Neuronal stem cell (in vitro differentiated cells): ENCODE results near the gene C3.
"Not testable (repeated sequence)": the region's sequence is repeated elsewhere in the genome, so short reads cannot be mapped to it uniquely, and the experiment has no call there.

ENCODE experiments used
- DNase-seq: peaks from one replicate; pipeline ENCODE4 v3.0.0-alpha.2; 2013; ENCODE audit warnings: low spot score
- H2AFZ ChIP-seq: one replicate; pipeline ENCODE4 v1.6.1; 2013; ENCODE audit warnings: mild to moderate bottlenecking, low read length, inconsistent platforms
- H2AK5ac ChIP-seq: 2 replicates; pipeline ENCODE4 v1.6.1; 2013; ENCODE audit warnings: low read depth, mild to moderate bottlenecking, inconsistent platforms, low read length, moderate library complexity, mixed read lengths
- H2BK120ac ChIP-seq: 2 replicates; pipeline ENCODE4 v1.6.1; 2013; ENCODE audit warnings: low read depth, mild to moderate bottlenecking, inconsistent platforms, low read length, moderate library complexity, mixed read lengths
- H2BK12ac ChIP-seq: one replicate; pipeline ENCODE4 v1.6.1; 2013; ENCODE audit warnings: low read length, inconsistent platforms
- H2BK15ac ChIP-seq: 2 replicates; pipeline ENCODE4 v1.6.1; 2013; ENCODE audit warnings: mild to moderate bottlenecking, low read length, inconsistent platforms, mixed read lengths
- H2BK5ac ChIP-seq: one replicate; pipeline ENCODE4 v1.6.1; 2013; ENCODE audit warnings: inconsistent platforms, mild to moderate bottlenecking, low read length, moderate library complexity
- H3K14ac ChIP-seq: one replicate; pipeline ENCODE4 v1.6.1; 2013; ENCODE audit warnings: low read length, inconsistent platforms
- H3K18ac ChIP-seq: 2 replicates; pipeline ENCODE4 v1.6.1; 2013; ENCODE audit warnings: low read length, inconsistent platforms
- H3K23ac ChIP-seq: 2 replicates; pipeline ENCODE4 v1.6.1; 2013; ENCODE audit warnings: low read depth, mild to moderate bottlenecking, mixed read lengths, low read length, inconsistent platforms; ENCODE audit not compliant: poor library complexity
- H3K27ac ChIP-seq: replicated peaks from 3 replicates; pipeline ENCODE4 v1.5.1; 2013; ENCODE audit warnings: low read length, inconsistent platforms
- H3K27me3 ChIP-seq, 3 experiments: 2 replicates each; pipeline ENCODE4 v1.6.1; 2013; ENCODE audit warnings: low read length in 3 of 3, mild to moderate bottlenecking in 2 of 3, inconsistent platforms in 1 of 3, low read depth in 1 of 3, mixed read lengths in 1 of 3, moderate library complexity in 1 of 3; ENCODE audit not compliant: control insufficient read depth in 3 of 3, insufficient read depth in 3 of 3
- H3K36me3 ChIP-seq, 2 donors: replicated peaks in 1 of 2; 2 replicates each; pipeline ENCODE4 v1.6.1; 2013; ENCODE audit warnings: low read length in 2 of 2; ENCODE audit not compliant: control insufficient read depth in 2 of 2, insufficient read depth in 2 of 2
- H3K4ac ChIP-seq: 2 replicates; pipeline ENCODE4 v1.6.1; 2013; ENCODE audit warnings: inconsistent platforms, mild to moderate bottlenecking, low read length, moderate library complexity
- H3K4me1 ChIP-seq, 2 donors: 1 replicate in 1 of 2; 2 replicates in 1 of 2; pipeline ENCODE4 v1.6.1; 2013; ENCODE audit warnings: low read length in 2 of 2, low read depth in 1 of 2; ENCODE audit not compliant: control insufficient read depth in 2 of 2, insufficient read depth in 1 of 2
- H3K4me2 ChIP-seq: one replicate; pipeline ENCODE4 v1.6.1; 2013; ENCODE audit warnings: mild to moderate bottlenecking, low read length, inconsistent platforms; ENCODE audit not compliant: insufficient read depth, poor library complexity, severe bottlenecking
- H3K4me3 ChIP-seq, 2 donors: 2 replicates each; pipeline ENCODE4 v1.5.1; 2013; ENCODE audit warnings: low read length in 2 of 2, mild to moderate bottlenecking in 2 of 2, inconsistent platforms in 1 of 2, moderate library complexity in 1 of 2
- H3K79me1 ChIP-seq: one replicate; pipeline ENCODE4 v1.6.1; 2013; ENCODE audit warnings: low read depth, mild to moderate bottlenecking, inconsistent platforms, low read length, moderate library complexity
- H3K9ac ChIP-seq: one replicate; pipeline ENCODE4 v1.6.1; 2013; ENCODE audit warnings: mild to moderate bottlenecking, low read depth, low read length, inconsistent platforms; ENCODE audit not compliant: poor library complexity
- H3K9me3 ChIP-seq, 2 donors: replicated peaks in 1 of 2; 2 replicates each; pipeline versions ENCODE3 to v1.6.1; 2013; ENCODE audit warnings: low read length in 2 of 2, mild to moderate bottlenecking in 2 of 2, inconsistent platforms in 1 of 2, low read depth in 1 of 2, mixed read lengths in 1 of 2, moderate library complexity in 1 of 2; ENCODE audit not compliant: control insufficient read depth in 2 of 2, insufficient read depth in 1 of 2
- H4K8ac ChIP-seq: one replicate; pipeline ENCODE4 v1.6.1; 2013; ENCODE audit warnings: low read depth, mild to moderate bottlenecking, inconsistent platforms, low read length, moderate library complexity
- H4K91ac ChIP-seq: one replicate; pipeline ENCODE4 v1.6.1; 2013; ENCODE audit warnings: low read length, low read depth, mild to moderate bottlenecking, inconsistent platforms; ENCODE audit not compliant: poor library complexity
- WGBS, 2 donors: extraction: QIAGEN DNeasy Blood & Tissue Kit; methylation state at CpG; one replicate each; pipeline ENCODE4 v1.1.7; 2013; ENCODE audit warnings: missing lambda C conversion rate in 2 of 2, mixed read lengths in 1 of 2; ENCODE audit not compliant: insufficient read length in 2 of 2, insufficient replicate concordance in 1 of 2; ENCODE audit errors: extremely low coverage in 2 of 2; 5-methylcytosine and 5-hydroxymethylcytosine counted together

C3 gene

GRCh38 chr19:6649185-6649584 lies 71.3 kb downstream of the C3 start:
- Histone ChIP-seq H2AK5ac (no peak overlapping the region), H2BK120ac (no peak overlapping the region), H3K27me3 (no peaks in the 10 kb centered on the region), H3K27ac (no peak overlapping the region), H3K14ac (no peak overlapping the region), H2BK12ac (no peak overlapping the region), H2AFZ (no peak overlapping the region), H3K9me3 (peaks cover 3 to 7% of the 10 kb centered on the region in 2 donors), H2BK15ac (no peak overlapping the region), H3K23ac (no peak overlapping the region), H3K4me3 (no peak overlapping the region), H2BK5ac (no peak overlapping the region), H4K91ac (no peak overlapping the region), H3K4me2 (no peak overlapping the region), H4K8ac (no peak overlapping the region), H3K79me1 (no peaks in the 10 kb centered on the region), H3K4ac (no peak overlapping the region), H3K4me1 (no peaks in the 10 kb centered on the region), H3K18ac (no peak overlapping the region), H3K36me3 (no peaks in the 10 kb centered on the region), H3K9ac (no peak overlapping the region)
- no CpG with 5 or more reads among the region's 2 CpGs for WGBS, 2 donors
- DNase-seq = no peak

DNA sequence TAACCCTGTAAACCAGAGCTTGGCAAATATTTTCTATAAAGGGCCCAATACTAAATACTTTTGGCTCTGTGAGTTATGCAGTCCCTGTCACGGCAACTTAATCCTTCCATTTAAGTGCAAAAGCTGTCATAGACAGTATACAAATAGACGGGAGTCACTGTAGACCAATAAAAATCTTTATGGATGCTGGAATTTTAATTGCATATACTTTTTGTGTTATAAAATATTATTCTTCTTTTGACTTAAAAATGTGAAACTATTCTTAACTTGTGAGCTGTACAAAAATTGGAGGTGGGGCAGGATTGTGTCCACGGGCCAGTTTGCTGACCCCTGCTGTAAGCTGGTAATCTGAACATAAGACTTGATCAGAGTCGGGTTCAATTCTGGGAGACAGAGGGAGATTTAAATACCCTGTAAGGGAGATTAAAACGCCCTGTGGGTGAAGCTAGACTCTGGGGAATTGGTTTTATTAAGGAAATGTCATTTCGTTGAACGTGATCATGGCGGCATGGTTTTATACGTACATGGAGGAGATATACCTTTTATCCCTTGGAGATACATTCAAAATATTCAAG lies 72.2 kb downstream of the C3 start:
- Histone ChIP-seq H3K4ac (no peak overlapping the region), H4K8ac (no peak overlapping the region), H2AK5ac (no peak overlapping the region), H4K91ac (no peak overlapping the region), H3K4me1 (no peaks in the 10 kb centered on the region), H2BK15ac (no peak overlapping the region), H3K27ac (no peak overlapping the region), H3K14ac (no peak overlapping the region), H2BK120ac (no peak overlapping the region), H3K27me3 (no peaks in the 10 kb centered on the region), H3K18ac (no peak overlapping the region), H3K79me1 (no peaks in the 10 kb centered on the region), H2BK5ac (no peak overlapping the region), H2AFZ (no peak overlapping the region), H3K36me3 (no peaks in the 10 kb centered on the region), H3K4me3 (no peak overlapping the region), H3K9ac (no peak overlapping the region), H3K4me2 (no peak overlapping the region), H3K23ac (no peak overlapping the region), H3K9me3 (peaks cover 3 to 7% of the 10 kb centered on the region in 2 donors), H2BK12ac (no peak overlapping the region)
- DNase-seq = no peak
- WGBS, 2 donors = no CpG with 5 or more reads among the region's 9 CpGs

DNA sequence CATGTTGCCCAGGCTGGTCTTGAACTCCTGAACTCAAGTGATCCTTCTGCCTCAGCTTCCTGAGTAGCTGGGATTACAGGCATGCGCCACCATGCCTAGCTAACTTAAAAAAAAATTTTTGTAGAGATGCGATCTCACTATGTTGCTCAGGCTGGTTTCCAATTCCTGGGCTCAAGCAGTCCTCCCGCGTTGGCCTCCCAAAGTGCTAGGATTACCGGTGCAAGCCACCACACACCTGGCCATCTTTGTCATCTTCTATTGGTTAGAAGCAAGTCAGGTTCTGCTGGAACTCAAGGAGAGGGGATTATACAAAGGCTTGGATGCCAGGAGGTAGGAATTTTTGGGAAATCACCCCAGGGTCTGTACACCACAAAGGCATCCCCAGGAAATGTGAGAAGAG lies 75.7 kb downstream of the C3 start:
- Histone ChIP-seq H4K91ac (no peak overlapping the region), H3K18ac (no peak overlapping the region), H3K36me3 (no peaks in the 10 kb centered on the region), H3K23ac (no peak overlapping the region), H3K4me3 (no peak overlapping the region), H2AFZ (no peak overlapping the region), H3K27me3 (peaks cover 0 to 4% (median 0%) of the 10 kb centered on the region in 3 experiments), H3K9ac (no peak overlapping the region), H2BK12ac (no peak overlapping the region), H3K27ac (no peak overlapping the region), H3K4me1 (no peaks in the 10 kb centered on the region), H3K4ac (no peak overlapping the region), H2AK5ac (no peak overlapping the region), H2BK120ac (no peak overlapping the region), H4K8ac (no peak overlapping the region), H3K14ac (no peak overlapping the region), H3K9me3 (peaks cover 0 to 7% of the 10 kb centered on the region in 2 donors), H2BK5ac (no peak overlapping the region), H3K4me2 (no peak overlapping the region), H2BK15ac (no peak overlapping the region), H3K79me1 (no peaks in the 10 kb centered on the region)
- no peak for DNase-seq
- no CpG with 5 or more reads among the region's 5 CpGs for WGBS, 2 donors

DNA sequence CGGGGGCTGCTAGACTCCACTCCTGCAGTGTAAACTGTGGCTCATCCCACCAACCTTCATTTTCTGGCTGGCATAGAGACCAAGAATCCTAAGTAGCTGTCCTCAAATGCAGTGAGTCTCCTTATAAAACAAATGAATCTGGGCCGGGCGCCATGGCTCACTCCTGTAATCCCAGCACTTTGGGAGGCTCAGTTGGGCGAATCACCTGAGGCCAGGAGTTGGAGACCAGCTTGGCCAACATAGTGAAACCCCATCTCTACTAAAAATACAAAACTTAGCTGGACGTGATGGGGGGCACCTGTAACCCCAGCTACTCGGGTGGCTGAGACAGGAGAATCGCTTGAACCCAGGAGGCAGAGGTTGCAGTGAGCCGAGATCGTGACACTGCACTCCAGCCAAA lies 80.1 kb downstream of the C3 start:
- not testable (repeated sequence) for H3K14ac ChIP-seq, H2BK15ac ChIP-seq, H2BK120ac ChIP-seq, H4K8ac ChIP-seq, H2AK5ac ChIP-seq, H3K4me3 ChIP-seq, H3K36me3 ChIP-seq, H3K4me2 ChIP-seq, H3K18ac ChIP-seq, H3K23ac ChIP-seq, H3K4ac ChIP-seq, DNase-seq, H2BK12ac ChIP-seq, H3K27me3 ChIP-seq, H2BK5ac ChIP-seq, H4K91ac ChIP-seq, H3K79me1 ChIP-seq, H3K4me1 ChIP-seq, H2AFZ ChIP-seq, H3K27ac ChIP-seq, H3K9ac ChIP-seq, H3K9me3 ChIP-seq
- no CpG with 5 or more reads among the region's 9 CpGs for WGBS, 2 donors
